ENCODE data around the gene ODAD2. TPM values are rescaled to one million over a fixed set of nuclear protein-coding genes. Genes with fewer than 3 reads are reported as not detected.

Gene ODAD2
- total RNA-seq, result 1.2 and 3.1 TPM in 2 replicates

GRCh38 chr10:27998954-27999275, at the start of gene ODAD2:
Gene ODAD2 (minus strand): TSS chr10:27999079. CDS start chr10:27995142, 3,937 bp downstream.

